Uterus (tissue), 2 donors: ENCODE data around the gene HECTD2.
"Not testable (repeated sequence)": the region's sequence is repeated elsewhere in the genome, so short reads cannot be mapped to it uniquely, and the experiment has no call there.

Experiments
- CTCF ChIP-seq, 4 experiments: fragments of 200-600 bp in 2 of 4; fragments of 450-650 bp in 2 of 4; sonication (generic) in 2 of 4; IDR thresholded peaks; one replicate each; pipeline ENCODE4 v1.5.1; 2016 to 2019; ENCODE audit warnings: antibody characterized with exemption in 4 of 4, mild to moderate bottlenecking in 2 of 4, moderate library complexity in 1 of 4
- POLR2A ChIP-seq, 2 donors: fragments of 450-650 bp; IDR thresholded peaks; one replicate each; pipeline ENCODE4 v1.6.1; 2016; ENCODE audit warnings: antibody characterized with exemption in 2 of 2, mild to moderate bottlenecking in 1 of 2, moderate library complexity in 1 of 2

- TF ChIP-seq CTCF (IDR thresholded peaks at IDR 0.05) = peak in 2 of 4 experiments; percentile 6 to 10
- not testable (repeated sequence) for TF ChIP-seq POLR2A (IDR thresholded peaks at IDR 0.05)
Measured at GRCh38 chr10:91369978-91370589, 40.1 kb upstream of the HECTD2 start.
